HepG2 (cell line): ENCODE measurements around the gene PTGDS. TPM values are rescaled to one million over a fixed set of nuclear protein-coding genes. Genes with fewer than 3 reads are reported as not detected.

Source experiments
- ERF ChIP-seq: IDR thresholded peaks from 2 replicates; pipeline ENCODE4 v1.6.1; 2018; ENCODE audit warnings: missing biosample characterization, missing genetic modification reagents
- EZH2 ChIP-seq: conservative IDR thresholded peaks from 2 replicates; pipeline ENCODE4 v1.6.1; 2012; ENCODE audit warnings: mild to moderate bottlenecking, low read depth, low read length, moderate library complexity
- MAFF ChIP-seq: IDR thresholded peaks from 2 replicates; pipeline ENCODE4 v1.6.1; 2011; ENCODE audit warnings: low read depth, low read length, improper control_type of control experiment
- NPAS2 ChIP-seq: sonication (generic); formaldehyde crosslinking; IDR thresholded peaks from 2 replicates; pipeline ENCODE4 v1.8.0; 2022; ENCODE audit warnings: mild to moderate bottlenecking, missing genetic modification reagents, borderline replicate concordance
- PHB2 ChIP-seq: fragments of 450-650 bp; IDR thresholded peaks from 2 replicates; pipeline ENCODE4 v1.6.1; 2018; ENCODE audit not compliant: partially characterized antibody
- POLR2G ChIP-seq: fragments of 200-400 bp; formaldehyde crosslinking; IDR thresholded peaks from 2 replicates; pipeline ENCODE4 v1.6.1; 2018; ENCODE audit warnings: mild to moderate bottlenecking, low read depth, low read length, moderate library complexity
- ZMYM3 ChIP-seq: sonication (generic); formaldehyde crosslinking; IDR thresholded peaks from 2 replicates; pipeline ENCODE4 v1.5.1; 2020; ENCODE audit warnings: mild to moderate bottlenecking, missing genetic modification reagents
- ZNF367 ChIP-seq: sonication (generic); formaldehyde crosslinking; IDR thresholded peaks from 2 replicates; pipeline ENCODE4 v1.4.0; 2020; ENCODE audit warnings: missing genetic modification reagents, borderline replicate concordance
- ZNF775 ChIP-seq: sonication (generic); formaldehyde crosslinking; IDR thresholded peaks from 2 replicates; pipeline ENCODE4 v1.4.0; 2020; ENCODE audit warnings: missing genetic modification reagents, mild to moderate bottlenecking, moderate library complexity, borderline replicate concordance
- polyA plus RNA-seq, 8 experiments: library from polyadenylated mRNA; depleted of rRNA in 3 of 8; stranded (reverse) in 7 of 8; unstranded in 1 of 8; fragments of >200 nt; fragmentation: Illumina TruSeq in 4 of 8; extraction: Trizol in 4 of 8; gene quantifications; 2 replicates each; pipeline versions ENCODE4 v1.2.1 to v1.2.3, GENCODE V29; 2011 to 2016; ENCODE audit warnings: low read depth in 4 of 8, missing spikeins in 1 of 8, mixed read lengths in 1 of 8; ENCODE audit not compliant: insufficient read depth in 1 of 8
- total RNA-seq, 5 experiments: library from RNA; depleted of rRNA; stranded (reverse); fragments of >200 nt; fragmentation: Illumina TruSeq; extraction: Trizol; gene quantifications; 2 replicates each; pipeline ENCODE4 v1.2.3, GENCODE V29; 2016; ENCODE audit warnings: low read depth in 1 of 5
- TF ChIP-seq, protein P1 (sequence below): sonication (generic); formaldehyde crosslinking; IDR thresholded peaks from one replicate; pipeline ENCODE4 v1.5.1; 2020; ENCODE audit warnings: mild to moderate bottlenecking, missing genetic modification reagents; ENCODE audit errors: not compliant biosample characterization
- TF ChIP-seq, protein P2 (sequence below): fragments of 450-650 bp; IDR thresholded peaks from 2 replicates; pipeline ENCODE4 v1.6.1; 2016
- TF ChIP-seq, protein P3 (sequence below): sonication (generic); formaldehyde crosslinking; IDR thresholded peaks from 2 replicates; pipeline ENCODE4 v1.5.0; 2020; ENCODE audit warnings: mild to moderate bottlenecking, missing genetic modification reagents
- TF ChIP-seq, protein P4 (sequence below), 2 experiments: sonication (generic) in 1 of 2; formaldehyde crosslinking in 1 of 2; IDR thresholded peaks; 2 replicates each; pipeline versions ENCODE4 v1.4.0 to v1.6.1; 2018 to 2020; ENCODE audit warnings: missing genetic modification reagents in 2 of 2, borderline replicate concordance in 1 of 2, low read depth in 1 of 2, mild to moderate bottlenecking in 1 of 2, missing biosample characterization in 1 of 2

Gene PTGDS
- total and polyA plus RNA-seq, 2 of the 13 experiments (the other 11 are each of a cell fraction or from before 2014, with no cell fraction given), result 0.33 to 0.50 TPM

DNA sequence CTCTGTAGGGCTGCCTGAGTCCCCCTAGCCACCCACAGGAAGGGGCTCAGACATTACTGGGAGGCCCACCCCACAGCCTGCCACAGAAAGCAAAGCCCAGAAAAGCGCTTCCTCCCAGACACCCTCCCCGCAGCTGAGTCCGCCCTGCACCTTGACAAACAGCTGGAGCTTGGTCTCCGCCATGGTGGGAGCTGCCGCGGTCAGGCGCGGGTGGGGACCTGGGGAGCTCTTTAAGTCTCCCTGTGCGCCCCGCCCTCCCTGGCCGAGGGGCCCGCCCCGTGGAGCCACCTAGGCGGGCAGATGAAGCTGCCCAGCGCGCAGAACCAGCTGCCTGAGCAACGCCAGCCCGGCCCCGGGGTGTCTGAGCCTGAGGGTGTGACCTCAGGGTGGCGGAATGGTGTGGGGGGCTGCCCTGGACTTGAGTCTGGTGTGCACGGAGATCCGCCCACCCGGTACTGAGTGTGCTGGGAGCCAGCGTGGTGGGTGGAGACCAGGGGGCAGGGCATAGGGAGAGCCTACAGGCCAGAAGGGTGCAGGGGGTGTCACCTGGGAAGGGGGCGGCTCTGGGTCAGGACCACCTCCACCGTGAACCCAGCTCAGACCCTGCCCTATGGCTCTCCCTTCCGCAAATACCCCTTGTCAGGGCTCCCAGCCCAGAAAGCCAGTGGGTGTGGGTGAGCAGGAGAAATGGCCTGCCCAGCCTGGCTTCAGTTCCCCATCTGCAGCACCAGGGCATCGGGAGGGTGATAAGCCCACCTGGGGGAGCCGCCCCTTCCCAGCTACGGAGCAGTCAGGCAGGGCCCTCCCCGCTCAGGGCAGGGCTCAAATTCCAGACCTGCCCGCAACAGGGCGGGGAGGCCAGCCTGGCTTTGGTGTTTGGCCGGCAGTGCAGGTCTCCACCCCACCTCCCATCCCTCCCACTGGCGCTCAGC is 19.3 kb downstream of the PTGDS start, which contains the start of gene CLIC3 (continued):
- TF ChIP-seq, protein P1, sequence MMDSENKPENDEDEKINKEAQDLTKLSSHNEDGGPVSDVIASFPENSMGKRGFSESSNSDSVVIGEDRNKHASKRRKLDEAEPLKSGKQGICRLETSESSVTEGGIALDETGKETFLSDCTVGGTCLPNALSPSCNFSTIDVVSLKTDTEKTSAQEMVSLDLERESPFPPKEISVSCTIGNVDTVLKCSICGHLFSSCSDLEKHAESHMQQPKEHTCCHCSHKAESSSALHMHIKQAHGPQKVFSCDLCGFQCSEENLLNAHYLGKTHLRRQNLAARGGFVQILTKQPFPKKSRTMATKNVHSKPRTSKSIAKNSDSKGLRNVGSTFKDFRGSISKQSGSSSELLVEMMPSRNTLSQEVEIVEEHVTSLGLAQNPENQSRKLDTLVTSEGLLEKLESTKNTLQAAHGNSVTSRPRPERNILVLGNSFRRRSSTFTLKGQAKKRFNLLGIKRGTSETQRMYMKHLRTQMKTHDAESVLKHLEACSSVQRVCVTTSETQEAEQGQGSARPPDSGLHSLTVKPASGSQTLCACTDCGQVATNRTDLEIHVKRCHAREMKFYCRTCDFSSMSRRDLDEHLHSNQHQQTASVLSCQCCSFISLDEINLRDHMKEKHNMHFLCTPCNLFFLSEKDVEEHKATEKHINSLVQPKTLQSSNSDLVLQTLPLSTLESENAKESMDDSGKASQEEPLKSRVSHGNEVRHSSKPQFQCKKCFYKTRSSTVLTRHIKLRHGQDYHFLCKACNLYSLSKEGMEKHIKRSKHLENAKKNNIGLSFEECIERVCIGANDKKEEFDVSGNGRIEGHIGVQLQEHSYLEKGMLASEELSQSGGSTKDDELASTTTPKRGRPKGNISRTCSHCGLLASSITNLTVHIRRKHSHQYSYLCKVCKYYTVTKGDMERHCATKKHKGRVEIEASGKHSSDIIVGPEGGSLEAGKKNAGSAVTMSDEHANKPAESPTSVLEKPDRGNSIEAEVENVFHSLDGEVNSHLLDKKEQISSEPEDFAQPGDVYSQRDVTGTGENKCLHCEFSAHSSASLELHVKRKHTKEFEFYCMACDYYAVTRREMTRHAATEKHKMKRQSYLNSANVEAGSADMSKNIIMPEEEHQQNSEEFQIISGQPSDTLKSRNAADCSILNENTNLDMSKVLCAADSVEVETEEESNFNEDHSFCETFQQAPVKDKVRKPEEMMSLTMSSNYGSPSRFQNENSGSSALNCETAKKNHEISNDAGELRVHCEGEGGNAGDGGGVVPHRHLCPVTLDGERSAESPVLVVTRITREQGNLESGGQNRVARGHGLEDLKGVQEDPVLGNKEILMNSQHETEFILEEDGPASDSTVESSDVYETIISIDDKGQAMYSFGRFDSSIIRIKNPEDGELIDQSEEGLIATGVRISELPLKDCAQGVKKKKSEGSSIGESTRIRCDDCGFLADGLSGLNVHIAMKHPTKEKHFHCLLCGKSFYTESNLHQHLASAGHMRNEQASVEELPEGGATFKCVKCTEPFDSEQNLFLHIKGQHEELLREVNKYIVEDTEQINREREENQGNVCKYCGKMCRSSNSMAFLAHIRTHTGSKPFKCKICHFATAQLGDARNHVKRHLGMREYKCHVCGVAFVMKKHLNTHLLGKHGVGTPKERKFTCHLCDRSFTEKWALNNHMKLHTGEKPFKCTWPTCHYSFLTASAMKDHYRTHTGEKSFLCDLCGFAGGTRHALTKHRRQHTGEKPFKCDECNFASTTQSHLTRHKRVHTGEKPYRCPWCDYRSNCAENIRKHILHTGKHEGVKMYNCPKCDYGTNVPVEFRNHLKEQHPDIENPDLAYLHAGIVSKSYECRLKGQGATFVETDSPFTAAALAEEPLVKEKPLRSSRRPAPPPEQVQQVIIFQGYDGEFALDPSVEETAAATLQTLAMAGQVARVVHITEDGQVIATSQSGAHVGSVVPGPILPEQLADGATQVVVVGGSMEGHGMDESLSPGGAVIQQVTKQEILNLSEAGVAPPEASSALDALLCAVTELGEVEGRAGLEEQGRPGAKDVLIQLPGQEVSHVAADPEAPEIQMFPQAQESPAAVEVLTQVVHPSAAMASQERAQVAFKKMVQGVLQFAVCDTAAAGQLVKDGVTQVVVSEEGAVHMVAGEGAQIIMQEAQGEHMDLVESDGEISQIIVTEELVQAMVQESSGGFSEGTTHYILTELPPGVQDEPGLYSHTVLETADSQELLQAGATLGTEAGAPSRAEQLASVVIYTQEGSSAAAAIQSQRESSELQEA (CRISPR knock-in tag), result no peak
- TF ChIP-seq, protein P2, sequence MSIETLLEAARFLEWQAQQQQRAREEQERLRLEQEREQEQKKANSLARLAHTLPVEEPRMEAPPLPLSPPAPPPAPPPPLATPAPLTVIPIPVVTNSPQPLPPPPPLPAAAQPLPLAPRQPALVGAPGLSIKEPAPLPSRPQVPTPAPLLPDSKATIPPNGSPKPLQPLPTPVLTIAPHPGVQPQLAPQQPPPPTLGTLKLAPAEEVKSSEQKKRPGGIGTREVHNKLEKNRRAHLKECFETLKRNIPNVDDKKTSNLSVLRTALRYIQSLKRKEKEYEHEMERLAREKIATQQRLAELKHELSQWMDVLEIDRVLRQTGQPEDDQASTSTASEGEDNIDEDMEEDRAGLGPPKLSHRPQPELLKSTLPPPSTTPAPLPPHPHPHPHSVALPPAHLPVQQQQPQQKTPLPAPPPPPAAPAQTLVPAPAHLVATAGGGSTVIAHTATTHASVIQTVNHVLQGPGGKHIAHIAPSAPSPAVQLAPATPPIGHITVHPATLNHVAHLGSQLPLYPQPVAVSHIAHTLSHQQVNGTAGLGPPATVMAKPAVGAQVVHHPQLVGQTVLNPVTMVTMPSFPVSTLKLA, result no peak
- TF ChIP-seq PHB2 (no peak), NPAS2 (CRISPR knock-in tag) (no peak), MAFF (no peak), POLR2G (peak; percentile 27; the same call in 1 of the 2 replicates), ERF (CRISPR knock-in tag) (peak; percentile 30), ZMYM3 (CRISPR knock-in tag) (no peak), EZH2 (no peak), ZNF775 (CRISPR knock-in tag) (no peak), ZNF367 (CRISPR knock-in tag) (no peak)
- TF ChIP-seq, protein P3, sequence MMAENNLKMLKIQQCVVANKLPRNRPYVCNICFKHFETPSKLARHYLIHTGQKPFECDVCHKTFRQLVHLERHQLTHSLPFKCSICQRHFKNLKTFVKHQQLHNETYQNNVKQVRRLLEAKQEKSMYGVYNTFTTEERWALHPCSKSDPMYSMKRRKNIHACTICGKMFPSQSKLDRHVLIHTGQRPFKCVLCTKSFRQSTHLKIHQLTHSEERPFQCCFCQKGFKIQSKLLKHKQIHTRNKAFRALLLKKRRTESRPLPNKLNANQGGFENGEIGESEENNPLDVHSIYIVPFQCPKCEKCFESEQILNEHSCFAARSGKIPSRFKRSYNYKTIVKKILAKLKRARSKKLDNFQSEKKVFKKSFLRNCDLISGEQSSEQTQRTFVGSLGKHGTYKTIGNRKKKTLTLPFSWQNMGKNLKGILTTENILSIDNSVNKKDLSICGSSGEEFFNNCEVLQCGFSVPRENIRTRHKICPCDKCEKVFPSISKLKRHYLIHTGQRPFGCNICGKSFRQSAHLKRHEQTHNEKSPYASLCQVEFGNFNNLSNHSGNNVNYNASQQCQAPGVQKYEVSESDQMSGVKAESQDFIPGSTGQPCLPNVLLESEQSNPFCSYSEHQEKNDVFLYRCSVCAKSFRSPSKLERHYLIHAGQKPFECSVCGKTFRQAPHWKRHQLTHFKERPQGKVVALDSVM, result no peak
- TF ChIP-seq, protein P4, sequence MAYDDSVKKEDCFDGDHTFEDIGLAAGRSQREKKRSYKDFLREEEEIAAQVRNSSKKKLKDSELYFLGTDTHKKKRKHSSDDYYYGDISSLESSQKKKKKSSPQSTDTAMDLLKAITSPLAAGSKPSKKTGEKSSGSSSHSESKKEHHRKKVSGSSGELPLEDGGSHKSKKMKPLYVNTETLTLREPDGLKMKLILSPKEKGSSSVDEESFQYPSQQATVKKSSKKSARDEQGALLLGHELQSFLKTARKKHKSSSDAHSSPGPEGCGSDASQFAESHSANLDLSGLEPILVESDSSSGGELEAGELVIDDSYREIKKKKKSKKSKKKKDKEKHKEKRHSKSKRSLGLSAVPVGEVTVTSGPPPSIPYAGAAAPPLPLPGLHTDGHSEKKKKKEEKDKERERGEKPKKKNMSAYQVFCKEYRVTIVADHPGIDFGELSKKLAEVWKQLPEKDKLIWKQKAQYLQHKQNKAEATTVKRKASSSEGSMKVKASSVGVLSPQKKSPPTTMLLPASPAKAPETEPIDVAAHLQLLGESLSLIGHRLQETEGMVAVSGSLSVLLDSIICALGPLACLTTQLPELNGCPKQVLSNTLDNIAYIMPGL (CRISPR knock-in tag; IDR thresholded peaks at IDR 0.05; ENCODE audit: borderline replicate concordance in 1 of 2, low read depth in 1 of 2), result no peak
